Renal cortex interstitium (tissue), 15 donors: ENCODE measurements around the gene ARF5. TPM values are rescaled to one million over a fixed set of nuclear protein-coding genes. Genes with fewer than 3 reads are reported as not detected.
A peak's percentile ranks its signal among the peaks of the same experiment; 100 is the strongest.
"Not testable (repeated sequence)": the region's sequence is repeated elsewhere in the genome, so short reads cannot be mapped to it uniquely, and the experiment has no call there.

ENCODE experiments used
- DNase-seq, 11 donors: peaks; one replicate each; pipeline ENCODE4 v3.0.0-alpha.2; 2013; ENCODE audit warnings: low read depth in 9 of 11, low spot score in 4 of 11; ENCODE audit errors: extremely low read depth in 1 of 11
- long read RNA-seq, 16 experiments: transcript quantifications; one replicate each; lab custom pipeline, GENCODE V29; 2026
- polyA plus RNA-seq, 3 donors: library from polyadenylated mRNA; unstranded; fragments of 120-200 nt; gene quantifications; one replicate each; pipeline ENCODE4 v1.2.1, GENCODE V29; 2013; ENCODE audit not compliant: insufficient read length in 3 of 3

ARF5 gene
- polyA plus RNA-seq: 100 to 1,000 TPM; 178 to 227 (median 188) TPM
- long read RNA-seq, donor 1, transcript ARF5-201 (6 exons, 1,103 nt): major isoform, 96 of 115 reads
- long read RNA-seq, donor 1, partial matches to known transcripts: 18 of 115 reads
- long read RNA-seq, donor 1, other reads (novel, unspliced or antisense): 0 of 115 reads
- long read RNA-seq, donor 2, transcript ARF5-201 (6 exons, 1,103 nt): major isoform, 122 of 255 reads
- long read RNA-seq, donor 2, partial matches to known transcripts: 131 of 255 reads
- long read RNA-seq, donor 2, other reads (novel, unspliced or antisense): 0 of 255 reads
- long read RNA-seq, donor 3, transcript ARF5-201 (6 exons, 1,103 nt): major isoform, 175 of 209 reads
- long read RNA-seq, donor 3, partial matches to known transcripts: 27 of 209 reads
- long read RNA-seq, donor 3, other reads (novel, unspliced or antisense): 0 of 209 reads
- long read RNA-seq, donor 4, transcript ARF5-201 (6 exons, 1,103 nt): major isoform, 108 of 148 reads
- long read RNA-seq, donor 4, partial matches to known transcripts: 38 of 148 reads
- long read RNA-seq, donor 4, other reads (novel, unspliced or antisense): 0 of 148 reads
- long read RNA-seq, donor 5: 0 reads
- long read RNA-seq, donor 6, transcript ARF5-201 (6 exons, 1,103 nt): major isoform, 95 of 128 reads
- long read RNA-seq, donor 6, transcript ARF5-204 (5 exons, 1,509 nt): minor isoform, 6 of 128 reads
- long read RNA-seq, donor 6, partial matches to known transcripts: 24 of 128 reads
- long read RNA-seq, donor 6, other reads (novel, unspliced or antisense): 0 of 128 reads
- long read RNA-seq, donor 7, transcript ARF5-201 (6 exons, 1,103 nt): major isoform, 141 of 335 reads
- long read RNA-seq, donor 7, partial matches to known transcripts: 190 of 335 reads
- long read RNA-seq, donor 7, other reads (novel, unspliced or antisense): 0 of 335 reads
- long read RNA-seq, donor 8: 0 reads
- long read RNA-seq, donor 9, transcript ARF5-201 (6 exons, 1,103 nt): major isoform, 139 of 270 reads
- long read RNA-seq, donor 9, partial matches to known transcripts: 128 of 270 reads
- long read RNA-seq, donor 9, other reads (novel, unspliced or antisense): 0 of 270 reads
- long read RNA-seq, donor 10, transcript ARF5-201 (6 exons, 1,103 nt): major isoform, 121 of 189 reads
- long read RNA-seq, donor 10, partial matches to known transcripts: 64 of 189 reads
- long read RNA-seq, donor 10, other reads (novel, unspliced or antisense): 0 of 189 reads
- long read RNA-seq, donor 11, transcript ARF5-201 (6 exons, 1,103 nt): major isoform, 117 of 148 reads
- long read RNA-seq, donor 11, partial matches to known transcripts: 28 of 148 reads
- long read RNA-seq, donor 11, other reads (novel, unspliced or antisense): 0 of 148 reads
- long read RNA-seq, donor 12, transcript ARF5-201 (6 exons, 1,103 nt): major isoform, 47 of 56 reads
- long read RNA-seq, donor 12, partial matches to known transcripts: 6 of 56 reads
- long read RNA-seq, donor 12, other reads (novel, unspliced or antisense): 0 of 56 reads
- long read RNA-seq, donor 13: 0 reads
- long read RNA-seq, donor 14, transcript ARF5-201 (6 exons, 1,103 nt): major isoform, 128 of 154 reads
- long read RNA-seq, donor 14, partial matches to known transcripts: 21 of 154 reads
- long read RNA-seq, donor 14, other reads (novel, unspliced or antisense): 0 of 154 reads
- long read RNA-seq, donor 15, transcript ARF5-201 (6 exons, 1,103 nt): major isoform, 52 of 104 reads
- long read RNA-seq, donor 15, partial matches to known transcripts: 48 of 104 reads
- long read RNA-seq, donor 15, other reads (novel, unspliced or antisense): 0 of 104 reads
- long read RNA-seq, donor 16, transcript ARF5-204 (5 exons, 1,509 nt): minor isoform, 16 of 478 reads
- long read RNA-seq, donor 16, transcript ARF5-201 (6 exons, 1,103 nt): major isoform, 288 of 478 reads
- long read RNA-seq, donor 16, partial matches to known transcripts: 170 of 478 reads
- long read RNA-seq, donor 16, other reads (novel, unspliced or antisense): 0 of 478 reads

GRCh38 chr7:127588019-127588696 is at the start of gene ARF5:
Gene ARF5, plus strand, starts transcription at chr7:127588411. Its CDS starts 88 bp downstream, at chr7:127588499.
- peak; percentile 61 to 88 (median 77) for DNase-seq

DNA sequence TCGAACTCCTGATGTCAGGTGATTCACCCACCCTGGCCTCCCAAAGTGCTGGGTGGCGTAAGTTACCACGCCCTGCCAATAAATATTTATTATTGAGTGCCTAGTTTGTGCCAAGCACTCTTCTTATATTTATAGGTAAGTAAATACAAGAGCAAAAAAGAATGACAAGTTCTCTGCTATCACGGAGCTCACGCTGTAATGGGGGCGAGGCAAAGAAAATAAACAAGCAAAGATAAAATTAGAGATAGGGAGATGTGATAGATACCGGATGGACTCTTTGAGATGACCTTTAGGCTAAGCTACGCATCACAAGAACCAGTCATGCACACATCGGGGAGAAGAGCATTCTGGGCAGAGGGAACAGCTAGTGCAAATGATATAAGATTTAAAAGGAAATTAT is 49.1 kb upstream of the ARF5 start:
- no peak for DNase-seq

DNA sequence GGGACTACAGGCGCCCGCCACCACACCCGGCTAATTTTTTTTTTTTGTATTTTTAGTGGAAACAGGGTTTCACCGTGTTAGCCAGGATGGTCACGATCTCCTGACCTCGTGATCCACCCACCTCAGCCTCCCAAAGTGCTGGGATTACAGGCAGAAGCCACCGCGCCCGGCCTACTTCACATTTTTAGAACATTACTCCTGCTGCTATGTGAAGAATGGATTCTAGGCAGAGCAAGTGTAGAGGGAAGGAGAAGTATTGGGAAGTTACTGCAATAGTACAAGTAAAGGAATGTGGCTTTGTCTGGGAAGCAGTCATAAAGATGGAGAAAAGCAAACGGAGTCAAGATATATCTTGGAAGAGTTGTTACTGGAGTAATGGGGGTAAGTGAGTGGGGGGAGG is 47.8 kb upstream of the ARF5 start:
- not testable (repeated sequence) for DNase-seq

DNA sequence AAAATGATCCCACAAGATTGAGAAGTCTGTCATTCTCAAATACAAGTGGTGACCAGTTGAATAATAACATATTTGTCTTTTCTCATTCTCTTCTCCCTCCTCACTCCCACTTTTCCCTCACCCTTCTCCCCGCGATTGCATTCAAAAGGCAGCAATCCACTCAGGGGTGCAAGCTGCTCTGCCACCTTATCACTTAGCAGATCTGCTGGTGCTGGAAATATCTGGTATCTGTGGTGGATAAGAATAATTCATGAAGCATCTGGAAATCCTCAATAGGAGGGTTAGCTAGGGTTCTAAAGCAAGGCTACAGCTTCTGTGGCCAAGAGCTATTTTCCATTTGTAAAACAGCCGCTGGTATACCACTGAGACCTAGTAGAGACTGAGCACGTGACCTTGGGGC is 46.7 kb upstream of the ARF5 start:
- no peak for DNase-seq

DNA sequence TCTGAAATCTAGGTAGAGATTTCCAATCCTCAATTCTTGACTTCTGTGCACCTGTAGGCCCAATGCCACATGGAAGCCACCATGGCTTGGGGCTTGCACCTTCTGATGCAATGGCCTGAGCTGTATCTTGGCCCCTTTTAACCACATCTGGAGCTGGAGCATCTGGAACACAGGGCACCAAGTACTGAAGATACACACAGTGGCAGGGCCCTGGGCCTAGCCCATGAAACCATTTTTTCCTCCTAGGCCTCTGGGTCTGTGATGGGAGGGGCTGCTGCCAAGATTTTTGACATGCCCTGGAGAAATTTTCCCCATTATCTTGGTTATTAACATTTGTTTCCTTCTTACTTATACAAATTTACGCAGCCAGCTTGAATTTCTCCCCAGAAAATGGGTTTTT is 41.9 kb upstream of the ARF5 start:
- no peak for DNase-seq

- DNase-seq: no peak
Measured at GRCh38 chr7:127550247-127550646, 38.0 kb upstream of the ARF5 start.

- DNase-seq: no peak
Measured at GRCh38 chr7:127551941-127552340, 36.3 kb upstream of the ARF5 start.

- DNase-seq: no peak
Measured at GRCh38 chr7:127556404-127556803, 31.8 kb upstream of the ARF5 start.

DNA sequence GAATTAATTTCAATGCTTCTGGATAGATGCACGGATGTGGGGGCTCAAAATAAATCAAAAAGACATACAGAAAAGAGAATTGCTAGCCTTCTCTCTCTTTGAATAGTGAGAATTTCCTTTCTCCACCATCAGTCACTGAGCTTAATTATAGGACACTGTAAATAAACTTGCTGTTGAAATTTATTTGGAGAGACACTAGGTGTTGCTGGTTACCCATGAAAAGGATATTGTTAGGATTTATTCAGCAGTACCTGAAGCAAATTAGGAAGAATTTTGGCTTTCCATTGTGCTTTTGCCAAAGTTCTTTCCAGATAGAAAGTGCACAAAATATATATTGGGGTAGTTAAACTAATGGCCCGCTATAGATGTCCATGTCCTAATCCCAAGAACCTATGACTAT is 30.4 kb upstream of the ARF5 start:
- no peak for DNase-seq

- no peak for DNase-seq
Measured at GRCh38 chr7:127566242-127566641, 22.0 kb upstream of the ARF5 start.

- not testable (repeated sequence) for DNase-seq
Measured at GRCh38 chr7:127568034-127568433, 20.2 kb upstream of the ARF5 start.

DNA sequence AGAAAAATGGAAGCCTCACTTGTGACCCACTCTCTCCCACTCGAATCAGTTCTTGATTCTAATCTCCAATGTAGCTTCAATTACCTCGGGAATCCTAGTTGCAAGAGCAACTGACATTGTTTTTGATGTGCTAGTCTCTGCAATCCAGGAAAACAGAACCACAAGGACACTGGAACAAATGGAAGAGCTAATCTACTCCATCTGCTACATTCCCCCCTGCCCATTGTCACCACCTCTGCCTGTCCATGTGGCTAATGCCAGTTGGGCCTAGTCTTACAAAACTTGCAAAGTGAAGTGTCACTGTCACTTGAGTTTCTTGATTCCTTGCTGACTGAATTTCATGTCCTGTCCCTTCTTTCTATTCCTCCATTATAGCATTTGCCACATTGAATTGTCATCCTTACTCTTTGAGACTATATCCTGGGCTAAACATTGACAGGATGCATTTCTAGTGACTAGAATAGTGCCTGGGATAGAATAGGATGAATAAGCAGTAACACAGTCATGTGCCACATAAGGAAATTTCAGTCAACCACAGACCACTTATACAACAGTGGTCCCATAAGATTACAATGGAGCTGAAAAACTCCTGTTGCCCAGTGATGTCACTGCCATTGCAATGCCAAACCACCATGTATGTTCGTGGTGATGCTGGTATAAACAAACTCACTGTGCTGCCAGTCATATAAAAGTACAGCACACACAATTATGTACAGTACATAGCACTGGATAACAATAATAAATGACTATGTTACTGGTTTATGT is 16.3 kb upstream of the ARF5 start:
- no peak for DNase-seq

GRCh38 chr7:127578036-127578684 is 10.1 kb upstream of the ARF5 start:
- no peak for DNase-seq

DNA sequence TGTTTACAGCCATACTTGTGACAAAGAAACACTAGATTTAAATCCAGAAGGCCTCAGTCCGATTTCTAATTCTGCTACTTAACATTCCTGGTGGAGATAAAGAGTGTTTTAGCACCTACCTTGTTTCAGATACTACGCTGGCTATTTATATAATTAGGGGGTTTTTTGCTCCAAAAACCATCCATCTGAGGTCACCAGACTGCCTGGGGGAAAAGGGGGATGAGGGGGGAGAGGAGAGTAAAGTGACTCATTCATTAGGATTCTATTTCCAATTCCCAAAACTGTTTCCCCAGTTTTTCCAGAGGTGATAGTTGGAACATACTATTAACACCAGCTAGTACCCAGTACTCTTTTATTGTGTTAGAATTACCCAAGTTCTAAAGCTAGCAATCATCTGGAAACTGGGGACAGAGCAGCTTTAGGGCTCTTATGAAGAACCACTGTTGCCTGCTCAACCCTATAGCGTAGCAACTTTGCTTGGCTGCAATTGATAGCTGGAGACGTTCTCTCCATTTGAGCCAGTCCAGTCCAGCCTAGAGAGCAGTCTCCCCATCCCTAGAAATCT is 9.4 kb upstream of the ARF5 start:
- DNase-seq: no peak

GRCh38 chr7:127580612-127581011 is 7.6 kb upstream of the ARF5 start:
- no peak for DNase-seq

DNA sequence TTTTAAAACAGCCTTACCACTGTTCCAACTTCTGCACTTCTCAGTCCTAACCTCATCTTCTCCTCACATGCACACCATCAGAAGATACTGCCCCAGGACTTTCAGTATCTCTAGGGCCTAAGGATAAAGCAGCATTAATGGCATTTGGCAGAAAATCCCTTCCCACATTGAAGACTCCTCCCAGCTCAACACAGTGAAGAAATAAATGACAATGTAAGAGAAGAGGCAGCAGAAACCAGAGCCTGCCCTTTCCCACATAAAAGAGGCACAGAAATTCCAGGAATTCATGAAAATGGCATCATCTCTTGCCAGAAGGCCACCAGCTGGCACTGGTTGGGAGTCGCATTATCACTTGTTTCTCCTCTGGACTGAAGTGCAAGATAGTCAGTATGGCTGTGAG is 6.5 kb upstream of the ARF5 start:
- no peak for DNase-seq
